ENCODE data around the gene PDHB. TPM values are rescaled to one million over a fixed set of nuclear protein-coding genes. Genes with fewer than 3 reads are reported as not detected.

PDHB gene
- total RNA-seq, 4 donors from 2014 or later, result 131 to 195 (median 169) TPM

DNA sequence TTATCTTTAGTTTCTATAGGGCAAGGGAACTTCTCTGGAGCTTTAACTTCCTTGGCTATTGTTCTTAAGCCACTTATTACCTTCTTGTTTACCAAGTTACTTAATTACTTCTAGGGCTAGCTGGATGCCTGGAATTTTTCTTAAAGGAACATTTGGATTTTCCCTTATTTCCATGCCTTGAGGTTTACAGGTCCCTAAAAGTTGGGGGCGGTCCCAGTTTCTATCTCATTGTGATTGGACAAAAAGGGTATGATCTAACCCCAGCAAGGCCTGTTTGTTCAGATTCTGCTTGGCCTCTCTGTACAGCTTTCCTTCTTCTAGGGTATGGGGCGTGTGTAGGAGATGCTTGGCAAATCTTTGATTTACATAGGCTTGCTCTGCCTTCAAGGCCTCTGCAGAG is 17.4 kb downstream of the PDHB start:
- Histone ChIP-seq H3K27ac (no peak overlapping the region), H3K4me3 (no peak overlapping the region), H3K4me1 (peaks cover 0 to 7% of the 10 kb centered on the region in 2 donors), H3K27me3 (no peaks in the 10 kb centered on the region), H3K36me3 (peaks cover 0 to 16% of the 10 kb centered on the region in 2 donors), H3K9me3 (no peaks in the 10 kb centered on the region)
- TF ChIP-seq, protein P1, sequence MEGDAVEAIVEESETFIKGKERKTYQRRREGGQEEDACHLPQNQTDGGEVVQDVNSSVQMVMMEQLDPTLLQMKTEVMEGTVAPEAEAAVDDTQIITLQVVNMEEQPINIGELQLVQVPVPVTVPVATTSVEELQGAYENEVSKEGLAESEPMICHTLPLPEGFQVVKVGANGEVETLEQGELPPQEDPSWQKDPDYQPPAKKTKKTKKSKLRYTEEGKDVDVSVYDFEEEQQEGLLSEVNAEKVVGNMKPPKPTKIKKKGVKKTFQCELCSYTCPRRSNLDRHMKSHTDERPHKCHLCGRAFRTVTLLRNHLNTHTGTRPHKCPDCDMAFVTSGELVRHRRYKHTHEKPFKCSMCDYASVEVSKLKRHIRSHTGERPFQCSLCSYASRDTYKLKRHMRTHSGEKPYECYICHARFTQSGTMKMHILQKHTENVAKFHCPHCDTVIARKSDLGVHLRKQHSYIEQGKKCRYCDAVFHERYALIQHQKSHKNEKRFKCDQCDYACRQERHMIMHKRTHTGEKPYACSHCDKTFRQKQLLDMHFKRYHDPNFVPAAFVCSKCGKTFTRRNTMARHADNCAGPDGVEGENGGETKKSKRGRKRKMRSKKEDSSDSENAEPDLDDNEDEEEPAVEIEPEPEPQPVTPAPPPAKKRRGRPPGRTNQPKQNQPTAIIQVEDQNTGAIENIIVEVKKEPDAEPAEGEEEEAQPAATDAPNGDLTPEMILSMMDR (IDR thresholded peaks at IDR 0.05 in 4 of 5, conservative IDR thresholded peaks at IDR 0.05 in 1 of 5), result no peak
- TF ChIP-seq POLR2A (IDR thresholded peaks at IDR 0.05), result no peak
- intact Hi-C loops (cut with DNase I; ENCODE audit: low total_unique reads), result no loop called here
- ATAC-seq, result no peak
- in situ Hi-C loops (cut with MboI; ENCODE audit: low sequenced_read_pairs in 4 of 4), result loop anchor here in 3 of 4 donors (5.0 to 10.0 kb wide), 3 partner anchors 91 to 231 kb away; no protein-coding TSS in a partner anchor
- DNase-seq, result no peak

DNA sequence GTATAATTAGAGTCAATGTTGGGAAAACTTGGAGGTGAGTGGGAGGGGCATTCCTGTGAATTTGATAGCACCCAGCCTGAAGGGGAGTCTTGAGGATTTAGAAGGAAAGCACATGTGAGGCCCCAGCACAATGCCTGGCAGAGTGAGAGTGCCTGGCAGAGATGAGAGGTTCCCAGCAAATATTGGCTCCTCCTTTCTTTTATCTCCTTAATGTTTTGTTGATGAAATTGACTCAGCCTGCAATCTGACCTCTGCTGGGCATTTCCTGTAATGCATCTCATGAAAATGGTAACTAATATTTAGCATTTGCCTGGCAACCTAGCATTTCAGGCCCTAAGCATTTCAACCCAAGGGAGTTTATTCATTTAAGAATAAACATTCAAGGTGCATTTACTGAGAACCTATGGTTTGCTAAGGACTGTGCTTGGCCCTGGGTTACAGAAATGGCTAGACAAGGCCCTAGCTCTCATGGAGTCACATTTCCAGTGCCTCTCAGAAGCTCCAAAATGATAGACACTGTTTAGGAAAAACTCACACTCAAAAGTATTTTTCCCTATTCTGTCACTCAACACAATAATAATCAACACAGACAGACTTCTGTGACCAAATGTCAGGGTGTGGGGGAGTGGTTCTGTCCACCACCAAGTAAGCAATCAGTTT is 19.0 kb downstream of the PDHB start:
- in situ Hi-C loops (cut with MboI; ENCODE audit: low sequenced_read_pairs in 4 of 4) (loop anchor here (5.0 to 10.0 kb wide), 4 partner anchors 87 to 230 kb away; no protein-coding TSS in a partner anchor), intact Hi-C loops (cut with DNase I; ENCODE audit: low total_unique reads) (loop anchor here (1.0 to 5.0 kb wide), 3 partner anchors 81 to 237 kb away; partner anchors contain the start of genes HTD2 and RPP14)
- Histone ChIP-seq H3K27ac (no peak overlapping the region), H3K36me3 (peaks cover 0 to 31% of the 10 kb centered on the region in 2 donors), H3K4me1 (no peaks in the 10 kb centered on the region), H3K27me3 (no peaks in the 10 kb centered on the region), H3K4me3 (no peak overlapping the region), H3K9me3 (no peaks in the 10 kb centered on the region)
- TF ChIP-seq, protein P1 (IDR thresholded peaks at IDR 0.05 in 4 of 5, conservative IDR thresholded peaks at IDR 0.05 in 1 of 5), result peak; percentile 73 to 82 (median 82)
- TF ChIP-seq POLR2A (IDR thresholded peaks at IDR 0.05), result no peak
- peak in 1 of 2 donors; percentile 29 for DNase-seq
- peak; percentile 63 to 71 for ATAC-seq

DNA sequence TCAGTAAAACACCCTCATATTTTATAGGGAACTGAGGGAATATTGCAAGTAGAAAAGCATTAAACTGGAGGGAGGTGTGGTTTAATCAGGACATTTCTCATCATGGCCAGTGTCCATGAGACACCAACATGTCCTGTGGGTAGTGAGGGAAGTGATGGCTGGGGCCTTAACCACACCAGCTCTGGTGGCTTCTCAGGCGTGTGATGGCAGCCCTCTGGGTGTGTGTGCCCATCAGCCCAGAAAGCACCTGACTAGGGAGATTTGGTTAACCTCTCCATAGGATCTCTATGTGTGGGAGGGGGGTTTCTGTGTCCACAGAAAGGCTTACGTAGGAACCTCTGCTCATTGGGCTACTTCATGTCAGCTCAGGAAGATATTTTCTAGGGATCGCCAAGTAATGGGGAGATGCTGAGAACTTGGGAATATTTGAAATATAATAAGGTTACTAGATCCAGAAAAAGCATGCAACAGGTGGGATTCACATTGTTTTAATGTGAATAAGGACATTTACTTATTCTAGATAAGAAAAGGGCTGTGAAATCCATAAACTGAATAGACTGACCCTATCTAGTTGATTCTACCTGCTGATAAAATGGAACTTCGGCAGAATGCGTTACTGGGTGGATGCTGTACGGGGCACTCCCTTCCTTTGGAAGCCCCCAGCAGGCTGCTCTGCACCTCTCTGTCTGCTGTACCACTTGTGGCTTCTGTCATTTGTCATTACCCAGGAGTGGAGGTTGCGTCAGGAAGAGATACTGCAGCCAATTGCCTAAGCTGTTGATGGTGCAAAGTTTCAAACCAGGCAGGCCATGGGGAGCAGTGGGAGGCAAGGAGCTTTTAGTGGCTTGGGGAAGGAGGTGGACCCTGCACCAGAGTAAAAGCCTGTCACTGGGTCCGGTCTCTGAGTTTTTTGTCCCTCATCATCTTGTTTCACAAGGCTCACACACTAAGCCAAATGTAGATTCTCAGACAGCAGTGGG is 21.5 kb downstream of the PDHB start:
- Histone ChIP-seq H3K9me3 (no peaks in the 10 kb centered on the region), H3K27me3 (no peaks in the 10 kb centered on the region), H3K27ac (no peak overlapping the region), H3K4me3 (no peak overlapping the region), H3K36me3 (peaks cover 0 to 42% of the 10 kb centered on the region in 2 donors), H3K4me1 (no peaks in the 10 kb centered on the region)
- in situ Hi-C loops (cut with MboI; ENCODE audit: low sequenced_read_pairs in 4 of 4) (loop anchor here in 3 of 4 donors (5.0 to 10.0 kb wide), 4 partner anchors 85 to 227 kb away; no protein-coding TSS in a partner anchor), intact Hi-C loops (cut with DNase I; ENCODE audit: low total_unique reads) (loop anchor here (5.0 kb wide), 2 partner anchors 105 to 235 kb away; partner anchors contain the start of genes HTD2 and RPP14)
- ATAC-seq (peak in 1 of 2 donors; percentile 47), DNase-seq (no peak)
- TF ChIP-seq, protein P1 (IDR thresholded peaks at IDR 0.05 in 4 of 5, conservative IDR thresholded peaks at IDR 0.05 in 1 of 5), result no peak
- no peak for TF ChIP-seq POLR2A (IDR thresholded peaks at IDR 0.05)

DNA sequence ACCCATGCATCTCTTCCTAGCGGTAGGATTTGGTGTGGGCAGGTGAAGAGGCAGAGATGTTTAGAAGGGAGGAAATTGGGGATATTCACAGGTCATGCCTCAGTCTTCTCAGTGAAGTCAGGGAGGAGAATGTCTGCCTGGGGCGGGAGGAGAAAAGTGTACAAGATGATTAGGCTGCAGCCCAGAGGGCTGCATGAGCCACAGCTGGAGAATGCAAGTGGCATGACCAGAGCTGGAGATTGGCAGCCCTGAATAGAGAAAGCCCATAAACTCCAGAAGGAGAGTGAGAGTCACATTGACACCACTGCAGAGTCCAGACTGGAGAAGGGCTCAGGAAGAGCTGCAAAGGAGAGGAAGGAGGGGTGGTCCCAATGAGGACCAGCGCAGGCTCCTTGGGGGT is 22.6 kb downstream of the PDHB start:
- intact Hi-C loops (cut with DNase I; ENCODE audit: low total_unique reads), result loop anchor here (5.0 kb wide), 2 partner anchors 104 to 234 kb away; partner anchors contain the start of genes HTD2 and RPP14
- H3K36me3 ChIP-seq, result peaks cover 0 to 42% of the 10 kb centered on the region in 2 donors
- TF ChIP-seq, protein P1 (IDR thresholded peaks at IDR 0.05 in 4 of 5, conservative IDR thresholded peaks at IDR 0.05 in 1 of 5), result no peak
- no peak for TF ChIP-seq POLR2A (IDR thresholded peaks at IDR 0.05)
- H3K4me3 ChIP-seq, result no peak overlapping the region
- no peak overlapping the region for H3K27ac ChIP-seq
- H3K27me3 ChIP-seq, result no peaks in the 10 kb centered on the region
- DNase-seq (no peak), ATAC-seq (no peak)
- in situ Hi-C loops (cut with MboI; ENCODE audit: low sequenced_read_pairs in 4 of 4), result loop anchor here in 3 of 4 donors (5.0 to 10.0 kb wide), 4 partner anchors 84 to 226 kb away; no protein-coding TSS in a partner anchor
- no peaks in the 10 kb centered on the region for H3K4me1 ChIP-seq
- no peaks in the 10 kb centered on the region for H3K9me3 ChIP-seq
